ENCODE data around the gene RRP1.
A peak's percentile ranks its signal among the peaks of the same experiment; 100 is the strongest.

RRP1 gene

GRCh38 chr21:43846430-43846829 is 57.1 kb downstream of the RRP1 start:
- DNase-seq, result no peak

- no peak for DNase-seq
Observed at GRCh38 chr21:43847301-43847700, 57.9 kb downstream of the RRP1 start.

- DNase-seq, result no peak
Observed at GRCh38 chr21:43848771-43849170, 59.4 kb downstream of the RRP1 start.

GRCh38 chr21:43849532-43850299 is 60.3 kb downstream of the RRP1 start:
- no peak for DNase-seq

- no peak for DNase-seq
Observed at GRCh38 chr21:43850728-43851295, 61.4 kb downstream of the RRP1 start.

- DNase-seq, result peak; percentile 56
Observed at GRCh38 chr21:43851593-43851992, 62.2 kb downstream of the RRP1 start.

- no peak for DNase-seq
Observed at GRCh38 chr21:43853851-43854772, 64.7 kb downstream of the RRP1 start.
